GM23248 (cell line): Measurements from ENCODE around the gene ZNF821. TPM values are rescaled to one million over a fixed set of nuclear protein-coding genes. Genes with fewer than 3 reads are reported as not detected.

Experiments used
- DNase-seq: peaks from one replicate; pipeline ENCODE4 v3.0.0-alpha.2; 2015
- H2AFZ ChIP-seq: fragments of 200-600 bp; sonication (generic); 2 replicates; pipeline ENCODE4 v1.6.1; 2016; ENCODE audit warnings: antibody characterized with exemption
- H3F3A ChIP-seq: fragments of 200-600 bp; sonication (generic); 2 replicates; pipeline ENCODE4 v1.6.1; 2016; ENCODE audit warnings: mild to moderate bottlenecking, antibody characterized with exemption, mixed run types; ENCODE audit not compliant: insufficient read depth
- H3K27ac ChIP-seq: fragments of 200-600 bp; sonication (generic); 2 replicates; pipeline ENCODE4 v1.5.1; 2016; ENCODE audit warnings: mild to moderate bottlenecking
- H3K27me3 ChIP-seq: fragments of 200-600 bp; sonication (generic); replicated peaks from 2 replicates; pipeline ENCODE4 v1.6.1; 2016; ENCODE audit warnings: mild to moderate bottlenecking; ENCODE audit not compliant: insufficient read depth
- H3K36me3 ChIP-seq: fragments of 200-600 bp; sonication (generic); 2 replicates; pipeline ENCODE4 v1.6.1; 2016; ENCODE audit warnings: low read depth, mild to moderate bottlenecking
- H3K4me1 ChIP-seq: fragments of 200-600 bp; sonication (generic); 2 replicates; pipeline ENCODE4 v1.6.1; 2016; ENCODE audit warnings: mild to moderate bottlenecking; ENCODE audit not compliant: insufficient read depth
- H3K4me2 ChIP-seq: fragments of 200-600 bp; sonication (generic); one replicate; pipeline ENCODE4 v1.6.1; 2016; ENCODE audit warnings: mild to moderate bottlenecking; ENCODE audit not compliant: unreplicated experiment
- H3K4me3 ChIP-seq: fragments of 200-600 bp; sonication (generic); 2 replicates; pipeline ENCODE4 v1.5.1; 2016; ENCODE audit warnings: mild to moderate bottlenecking
- H3K79me2 ChIP-seq: fragments of 200-600 bp; sonication (generic); 2 replicates; pipeline ENCODE4 v1.6.1; 2016; ENCODE audit warnings: mild to moderate bottlenecking; ENCODE audit not compliant: insufficient read depth
- H3K9ac ChIP-seq: fragments of 200-600 bp; sonication (generic); 2 replicates; pipeline ENCODE4 v1.6.1; 2016; ENCODE audit warnings: mild to moderate bottlenecking
- H3K9me2 ChIP-seq: fragments of 200-600 bp; sonication (generic); 2 replicates; pipeline ENCODE4 v1.6.1; 2016; ENCODE audit warnings: mixed run types, mild to moderate bottlenecking, moderate library complexity; ENCODE audit not compliant: insufficient read depth
- H3K9me3 ChIP-seq: fragments of 200-600 bp; sonication (generic); one replicate; pipeline ENCODE4 v1.6.1; 2017; ENCODE audit warnings: low read depth
- H4K20me1 ChIP-seq: fragments of 200-600 bp; sonication (generic); 2 replicates; pipeline ENCODE4 v1.6.0; 2016; ENCODE audit not compliant: insufficient read depth
- EZH2 ChIP-seq: fragments of 200-600 bp; sonication (generic); IDR thresholded peaks from 2 replicates; pipeline ENCODE4 v1.6.1; 2018; ENCODE audit warnings: antibody characterized with exemption, mild to moderate bottlenecking; ENCODE audit not compliant: insufficient read depth, poor library complexity, severe bottlenecking
- EZH2phosphoT487 ChIP-seq: fragments of 200-600 bp; sonication (generic); IDR thresholded peaks from 2 replicates; pipeline ENCODE4 v1.6.1; 2018; ENCODE audit warnings: antibody characterized with exemption, moderate library complexity, mild to moderate bottlenecking, low read depth; ENCODE audit not compliant: insufficient read depth
- WGBS, 2 experiments: methylation state at CpG; one replicate each; pipeline ENCODE4 v1.1.6; 2015 to 2017; ENCODE audit warnings: low lambda C conversion rate in 2 of 2, low coverage in 1 of 2; ENCODE audit errors: missing lambda C conversion rate in 2 of 2; 5-methylcytosine and 5-hydroxymethylcytosine counted together
- in situ Hi-C: fragments of 300-500 bp; cut with MboI; formaldehyde crosslinking; loops from 2 replicates; pipeline ENCODE4 v1.15.0; 2020
- polyA plus RNA-seq: library from polyadenylated mRNA; unstranded; fragments of >200 nt; fragmentation: Nextera tagmentation; extraction: Ambion mirVana; gene quantifications from 2 replicates; pipeline ENCODE4 v1.2.1, GENCODE V29; 2016
- total RNA-seq: library from RNA; depleted of rRNA; stranded (reverse); fragments of >200 nt; shearing (Covaris generic); gene quantifications from 2 replicates; pipeline ENCODE4 v1.2.3, GENCODE V29; 2014; rRNA removed

The ZNF821 gene, protein sequence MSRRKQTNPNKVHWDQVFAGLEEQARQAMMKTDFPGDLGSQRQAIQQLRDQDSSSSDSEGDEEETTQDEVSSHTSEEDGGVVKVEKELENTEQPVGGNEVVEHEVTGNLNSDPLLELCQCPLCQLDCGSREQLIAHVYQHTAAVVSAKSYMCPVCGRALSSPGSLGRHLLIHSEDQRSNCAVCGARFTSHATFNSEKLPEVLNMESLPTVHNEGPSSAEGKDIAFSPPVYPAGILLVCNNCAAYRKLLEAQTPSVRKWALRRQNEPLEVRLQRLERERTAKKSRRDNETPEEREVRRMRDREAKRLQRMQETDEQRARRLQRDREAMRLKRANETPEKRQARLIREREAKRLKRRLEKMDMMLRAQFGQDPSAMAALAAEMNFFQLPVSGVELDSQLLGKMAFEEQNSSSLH
- total RNA-seq (17.8 and 21.4 TPM in 2 replicates), polyA plus RNA-seq (5.7 and 6.3 TPM in 2 replicates)

- peak; percentile 80 for DNase-seq
- no peaks in the 10 kb centered on the region for H3K27me3 ChIP-seq
- H3K79me2 ChIP-seq, result no peaks in the 10 kb centered on the region
- H3K4me1 ChIP-seq, result peaks cover 7% of the 10 kb centered on the region
- H3K36me3 ChIP-seq, result no peaks in the 10 kb centered on the region
- H3K9me3 ChIP-seq, result no peaks in the 10 kb centered on the region
- no peaks in the 10 kb centered on the region for H3K9me2 ChIP-seq
- 1 to 2% methylated on average over 35 to 70 of the region's 85 CpGs for WGBS, 2 experiments
- H3F3A ChIP-seq, result peaks cover 18% of the 10 kb centered on the region; the same call in 1 of the 2 replicates
- in situ Hi-C loops, result no loop called here
- H4K20me1 ChIP-seq, result no peaks in the 10 kb centered on the region
- peak within 1 kb of the TSS; percentile 89 for H3K4me2 ChIP-seq
- peak within 1 kb of the TSS; percentile 85 for H3K9ac ChIP-seq
- TF ChIP-seq EZH2phosphoT487 (no peak), EZH2 (no peak)
- H2AFZ ChIP-seq, result peak within 1 kb of the TSS; percentile 97
- H3K4me3 ChIP-seq, result peak within 1 kb of the TSS; percentile 91
- peak within 1 kb of the TSS; percentile 19; the same call in 1 of the 2 replicates for H3K27ac ChIP-seq
Observed at GRCh38 chr16:71883849-71884638, at the start of gene ZNF821. ZNF821 (minus strand) TSS chr16:71884182; CDS start chr16:71879946, 4,236 bp downstream.

DNA sequence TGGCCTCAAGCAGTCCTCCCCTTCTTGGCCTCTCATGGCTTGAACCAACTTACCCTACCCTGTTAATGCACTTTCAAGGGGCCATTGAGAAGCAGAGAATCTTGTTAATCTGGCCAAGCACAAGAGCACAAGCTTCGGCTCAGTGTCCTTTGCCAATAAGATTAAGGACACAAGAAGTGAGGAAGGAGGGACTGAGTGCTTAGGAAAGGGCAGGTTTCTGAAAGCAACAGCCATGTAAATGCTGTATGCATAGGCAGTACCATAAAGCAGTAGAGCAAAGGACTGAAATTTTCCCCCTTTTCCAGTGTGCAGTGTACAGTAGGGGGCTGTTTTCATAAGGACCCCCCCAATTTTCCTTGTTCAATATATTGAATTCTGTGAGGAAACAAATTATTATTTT is 49.0 kb upstream of the ZNF821 start:
- H3K9me2 ChIP-seq, result no peaks in the 10 kb centered on the region
- H3K4me1 ChIP-seq, result peaks cover 28% of the 10 kb centered on the region
- no peak overlapping the region for H3K4me2 ChIP-seq
- no peak overlapping the region for H2AFZ ChIP-seq
- H3K9ac ChIP-seq, result no peak overlapping the region
- peaks cover 24% of the 10 kb centered on the region for H3K36me3 ChIP-seq
- no peaks in the 10 kb centered on the region for H3K27me3 ChIP-seq
- 0 out of 2 replicates have a peak overlapping the region, but pooled peaks have one; percentile 52 for H3K27ac ChIP-seq
- peaks cover 12% of the 10 kb centered on the region; the same call in 1 of the 2 replicates for H4K20me1 ChIP-seq
- peaks cover 24% of the 10 kb centered on the region for H3F3A ChIP-seq
- H3K79me2 ChIP-seq, result peaks cover 55% of the 10 kb centered on the region
- no peak for DNase-seq
- no peaks in the 10 kb centered on the region for H3K9me3 ChIP-seq
- no peak overlapping the region for H3K4me3 ChIP-seq
- 93 to 96% methylated on average over 1 of the region's 1 CpG for WGBS, 2 experiments
- in situ Hi-C loops, result no loop called here
- TF ChIP-seq EZH2phosphoT487, result no peak
- no peak for TF ChIP-seq EZH2

DNA sequence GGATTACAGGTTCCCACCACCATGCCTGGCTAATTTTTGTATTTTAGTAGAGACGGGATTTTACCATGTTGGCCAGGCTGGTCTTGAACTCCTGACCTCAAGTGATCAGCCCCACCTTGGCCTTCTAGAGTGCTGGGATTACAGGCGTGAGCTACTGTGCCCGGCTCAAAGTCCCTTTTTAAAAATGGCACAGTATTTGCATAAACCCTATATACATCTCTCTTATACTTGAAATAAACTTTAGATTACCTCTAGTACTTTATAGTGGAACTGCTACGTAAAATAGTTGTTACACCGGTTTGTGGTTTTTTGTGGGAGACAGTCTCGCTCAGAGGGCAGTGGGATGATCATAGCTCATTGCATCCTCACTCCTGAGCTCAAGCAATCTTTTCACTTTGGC is 47.6 kb upstream of the ZNF821 start:
- H3K9me2 ChIP-seq, result no peaks in the 10 kb centered on the region
- H4K20me1 ChIP-seq, result peaks cover 12% of the 10 kb centered on the region; the same call in 1 of the 2 replicates
- no peak overlapping the region for H2AFZ ChIP-seq
- peaks cover 60% of the 10 kb centered on the region for H3K79me2 ChIP-seq
- DNase-seq, result no peak
- H3K27ac ChIP-seq, result no peak overlapping the region
- TF ChIP-seq EZH2phosphoT487 (no peak), EZH2 (no peak)
- H3F3A ChIP-seq, result peaks cover 39% of the 10 kb centered on the region
- WGBS, 2 experiments, result 71 to 72% methylated on average over 6 of the region's 6 CpGs
- H3K4me3 ChIP-seq, result no peak overlapping the region
- in situ Hi-C loops, result no loop called here
- no peak overlapping the region for H3K4me2 ChIP-seq
- peaks cover 29% of the 10 kb centered on the region for H3K36me3 ChIP-seq
- H3K27me3 ChIP-seq, result no peaks in the 10 kb centered on the region
- no peaks in the 10 kb centered on the region for H3K9me3 ChIP-seq
- H3K4me1 ChIP-seq, result peaks cover 42% of the 10 kb centered on the region
- H3K9ac ChIP-seq, result no peak overlapping the region

GRCh38 chr16:71931001-71931400 is 47.0 kb upstream of the ZNF821 start:
- in situ Hi-C loops, result no loop called here

More at GRCh38 chr16:71931001-71931400, 47.0 kb upstream of the ZNF821 start:
- H3K9me3 ChIP-seq, result no peaks in the 10 kb centered on the region
- no peak for TF ChIP-seq EZH2phosphoT487
- TF ChIP-seq EZH2, result no peak
- DNase-seq, result no peak
- no peak overlapping the region for H3K4me3 ChIP-seq
- H3K27ac ChIP-seq, result no peak overlapping the region
- H4K20me1 ChIP-seq, result peaks cover 12% of the 10 kb centered on the region; the same call in 1 of the 2 replicates
- H3K36me3 ChIP-seq, result peaks cover 35% of the 10 kb centered on the region
- H3F3A ChIP-seq, result peaks cover 43% of the 10 kb centered on the region
- H3K9ac ChIP-seq, result no peak overlapping the region
- H3K4me2 ChIP-seq, result no peak overlapping the region
- H3K27me3 ChIP-seq, result no peaks in the 10 kb centered on the region
- no peak overlapping the region for H2AFZ ChIP-seq
- 82 to 89% methylated on average over 2 of the region's 2 CpGs for WGBS, 2 experiments
- peaks cover 45% of the 10 kb centered on the region for H3K4me1 ChIP-seq
- H3K79me2 ChIP-seq, result peaks cover 65% of the 10 kb centered on the region
- no peaks in the 10 kb centered on the region for H3K9me2 ChIP-seq
